ENCODE results near the gene ALCAM. TPM values are rescaled to one million over a fixed set of nuclear protein-coding genes. Genes with fewer than 3 reads are reported as not detected.

Gene ALCAM
- total RNA-seq, 1 donor from 2014 or later = 294 TPM

- Histone ChIP-seq H3K36me3 (ENCODE audit: control insufficient read depth, insufficient read depth, low read length) (no peaks in the 10 kb centered on the region), H3K27me3 (ENCODE audit: control insufficient read depth, insufficient read depth, low read length) (no peaks in the 10 kb centered on the region), H3K4me3 (ENCODE audit: low read depth, low read length) (no peak overlapping the region)
- DNase-seq (ENCODE audit: low read depth) (peak; percentile 92), FAIRE-seq (no peak)
- no peak for TF ChIP-seq CTCF (IDR thresholded peaks at IDR 0.05; ENCODE audit: insufficient read depth, low read length, severe bottlenecking)
These were observed 14.9 kb upstream of the ALCAM start for GRCh38 chr3:105351821-105352220.

- Histone ChIP-seq H3K4me3 (ENCODE audit: low read depth, low read length) (no peak overlapping the region), H3K27me3 (ENCODE audit: control insufficient read depth, insufficient read depth, low read length) (no peaks in the 10 kb centered on the region), H3K36me3 (ENCODE audit: control insufficient read depth, insufficient read depth, low read length) (no peaks in the 10 kb centered on the region)
- TF ChIP-seq CTCF (IDR thresholded peaks at IDR 0.05; ENCODE audit: insufficient read depth, low read length, severe bottlenecking) = no peak
- FAIRE-seq (no peak), DNase-seq (ENCODE audit: low read depth) (no peak)
These were observed 13.7 kb upstream of the ALCAM start for GRCh38 chr3:105352976-105353375.

GRCh38 chr3:105353485-105354161 is 13.1 kb upstream of the ALCAM start:
- peak; percentile 70 for DNase-seq (ENCODE audit: low read depth)
- H3K27me3 ChIP-seq (ENCODE audit: control insufficient read depth, insufficient read depth, low read length) = no peaks in the 10 kb centered on the region
- H3K36me3 ChIP-seq (ENCODE audit: control insufficient read depth, insufficient read depth, low read length) = no peaks in the 10 kb centered on the region
- no peak for FAIRE-seq
- peak overlapping the region; percentile 29 for H3K4me3 ChIP-seq (ENCODE audit: low read depth, low read length)
- no peak for TF ChIP-seq CTCF (IDR thresholded peaks at IDR 0.05; ENCODE audit: insufficient read depth, low read length, severe bottlenecking)

DNA sequence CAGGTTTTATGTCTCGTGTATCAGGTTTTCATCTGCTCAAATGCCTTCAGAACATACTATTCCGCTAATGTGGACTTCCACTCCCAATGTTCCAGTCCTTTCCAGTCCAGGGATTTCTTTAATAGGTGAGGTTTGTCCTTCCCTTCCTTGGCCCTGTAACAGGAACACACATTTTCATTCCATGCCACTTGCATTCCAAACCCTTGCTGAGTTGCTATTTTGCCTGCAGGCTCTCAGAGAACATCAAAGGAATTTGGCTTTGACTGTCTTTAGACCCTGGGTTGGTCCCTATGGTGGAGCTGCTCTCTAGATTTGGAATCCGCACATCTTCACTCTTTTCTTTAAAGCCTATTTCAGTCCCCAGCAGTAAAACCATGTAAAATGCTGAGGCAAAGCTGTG is 12.3 kb upstream of the ALCAM start:
- no peak overlapping the region for H3K4me3 ChIP-seq (ENCODE audit: low read depth, low read length)
- no peak for DNase-seq (ENCODE audit: low read depth)
- H3K36me3 ChIP-seq (ENCODE audit: control insufficient read depth, insufficient read depth, low read length) = no peaks in the 10 kb centered on the region
- FAIRE-seq = no peak
- H3K27me3 ChIP-seq (ENCODE audit: control insufficient read depth, insufficient read depth, low read length) = no peaks in the 10 kb centered on the region
- TF ChIP-seq CTCF (IDR thresholded peaks at IDR 0.05; ENCODE audit: insufficient read depth, low read length, severe bottlenecking) = no peak

DNA sequence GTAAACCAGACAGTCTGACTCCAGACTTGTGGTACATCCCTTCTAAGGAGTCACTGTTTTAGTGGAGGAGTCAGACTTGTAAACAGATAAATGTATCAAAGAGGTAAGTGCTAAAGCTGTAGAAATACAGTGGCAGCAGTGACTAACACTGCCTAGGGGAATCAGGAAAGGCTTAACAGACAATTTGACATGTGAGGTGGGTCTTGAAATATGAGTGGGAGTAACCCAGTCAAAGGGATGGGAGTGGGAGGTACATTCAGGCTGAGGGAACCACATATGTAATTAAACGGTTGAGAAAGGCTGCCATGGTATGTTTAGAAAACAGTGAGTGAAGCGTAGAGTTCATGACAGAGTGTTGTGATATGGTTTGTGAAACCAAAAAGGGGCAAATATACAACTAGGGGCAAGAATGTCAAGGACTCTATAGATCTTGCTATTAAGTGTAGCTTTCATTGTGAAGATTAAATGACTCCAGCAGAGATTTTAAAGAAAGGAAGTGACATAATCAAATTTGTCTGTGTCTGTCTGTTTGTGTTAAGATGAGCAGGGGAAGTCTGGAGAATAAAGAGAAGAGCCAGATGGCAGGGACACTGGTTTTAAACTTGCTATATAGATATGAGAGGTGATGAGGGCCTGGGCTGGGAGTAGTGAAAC is 11.2 kb upstream of the ALCAM start:
- DNase-seq (ENCODE audit: low read depth) (peak; percentile 88), FAIRE-seq (no peak)
- Histone ChIP-seq H3K36me3 (ENCODE audit: control insufficient read depth, insufficient read depth, low read length) (no peaks in the 10 kb centered on the region), H3K4me3 (ENCODE audit: low read depth, low read length) (no peak overlapping the region), H3K27me3 (ENCODE audit: control insufficient read depth, insufficient read depth, low read length) (no peaks in the 10 kb centered on the region)
- no peak for TF ChIP-seq CTCF (IDR thresholded peaks at IDR 0.05; ENCODE audit: insufficient read depth, low read length, severe bottlenecking)

Measured in bronchial epithelial cell (primary cell).